GM18868 (cell line): ENCODE results near the gene BCL3.
A peak's percentile ranks its signal among the peaks of the same experiment; 100 is the strongest.

Source experiments
- ATAC-seq: cut with Tn5 transposase; IDR thresholded peaks from one replicate; pipeline ENCODE4 v1.9.1; 2021; ENCODE audit warnings: mild to moderate bottlenecking, moderate library complexity; ENCODE audit not compliant: unreplicated experiment

Gene BCL3

GRCh38 chr19:44740351-44740824 lies 8.1 kb upstream of the BCL3 start:
- ATAC-seq, result no peak

GRCh38 chr19:44741258-44741731 lies 7.2 kb upstream of the BCL3 start:
- ATAC-seq, result no peak

- no peak for ATAC-seq
These were observed 6.6 kb upstream of the BCL3 start for GRCh38 chr19:44741841-44742329.

GRCh38 chr19:44742330-44743061 lies 6.0 kb upstream of the BCL3 start:
- no peak for ATAC-seq

GRCh38 chr19:44744871-44745332 lies 3.6 kb upstream of the BCL3 start:
- no peak for ATAC-seq

GRCh38 chr19:44745341-44745831 lies 3.1 kb upstream of the BCL3 start:
- no peak for ATAC-seq

GRCh38 chr19:44745887-44746600 lies 2.5 kb upstream of the BCL3 start:
- ATAC-seq, result no peak

GRCh38 chr19:44746616-44746945 lies 1.9 kb upstream of the BCL3 start:
- no peak for ATAC-seq

- peak; percentile 51 for ATAC-seq
These were observed 1.4 kb upstream of the BCL3 start for GRCh38 chr19:44746946-44747738.

GRCh38 chr19:44747739-44748425 lies 626 bp upstream of the BCL3 start:
- ATAC-seq, result no peak

GRCh38 chr19:44749292-44749691 lies 784 bp downstream of the BCL3 start:
- ATAC-seq, result no peak

GRCh38 chr19:44749994-44750393 lies 1.5 kb downstream of the BCL3 start:
- no peak for ATAC-seq

- ATAC-seq, result no peak
These were observed 3.8 kb downstream of the BCL3 start for GRCh38 chr19:44752123-44752815.

- ATAC-seq, result peak; percentile 69
These were observed 4.5 kb downstream of the BCL3 start for GRCh38 chr19:44752816-44753625.

- ATAC-seq, result no peak
These were observed 5.1 kb downstream of the BCL3 start for GRCh38 chr19:44753626-44753931.

GRCh38 chr19:44753932-44754749 lies 5.6 kb downstream of the BCL3 start:
- peak; percentile 30 for ATAC-seq

GRCh38 chr19:44754750-44755080 lies 6.2 kb downstream of the BCL3 start:
- no peak for ATAC-seq

- no peak for ATAC-seq
These were observed 6.7 kb downstream of the BCL3 start for GRCh38 chr19:44755219-44755618.
